HepG2 (cell line): ENCODE measurements around the gene FUT6.

ENCODE experiments used
- CREM ChIP-seq, 2 experiments: sonication (generic) in 1 of 2; formaldehyde crosslinking in 1 of 2; IDR thresholded peaks; 2 replicates each; pipeline versions ENCODE4 v1.4.0 to v1.6.1; 2016 to 2020; ENCODE audit warnings: antibody characterized with exemption in 1 of 2, mild to moderate bottlenecking in 1 of 2, missing genetic modification reagents in 1 of 2
- FOXP1 ChIP-seq, 2 experiments: fragments of 450-650 bp in 1 of 2; IDR thresholded peaks; 2 replicates each; pipeline ENCODE4 v1.6.1; 2017 to 2018; ENCODE audit warnings: antibody characterized with exemption in 1 of 2
- POLR2AphosphoS5 ChIP-seq: IDR thresholded peaks from 2 replicates; pipeline ENCODE4 v1.6.1; 2012; ENCODE audit warnings: low read depth, low read length
- TF ChIP-seq, protein P1 (sequence below): IDR thresholded peaks from 2 replicates; pipeline ENCODE4 v1.6.1; 2012; ENCODE audit warnings: inconsistent platforms
- TF ChIP-seq, protein P2 (sequence below): sonication (generic); formaldehyde crosslinking; IDR thresholded peaks from 2 replicates; pipeline ENCODE4 v1.4.0; 2020; ENCODE audit warnings: missing genetic modification reagents

DNA sequence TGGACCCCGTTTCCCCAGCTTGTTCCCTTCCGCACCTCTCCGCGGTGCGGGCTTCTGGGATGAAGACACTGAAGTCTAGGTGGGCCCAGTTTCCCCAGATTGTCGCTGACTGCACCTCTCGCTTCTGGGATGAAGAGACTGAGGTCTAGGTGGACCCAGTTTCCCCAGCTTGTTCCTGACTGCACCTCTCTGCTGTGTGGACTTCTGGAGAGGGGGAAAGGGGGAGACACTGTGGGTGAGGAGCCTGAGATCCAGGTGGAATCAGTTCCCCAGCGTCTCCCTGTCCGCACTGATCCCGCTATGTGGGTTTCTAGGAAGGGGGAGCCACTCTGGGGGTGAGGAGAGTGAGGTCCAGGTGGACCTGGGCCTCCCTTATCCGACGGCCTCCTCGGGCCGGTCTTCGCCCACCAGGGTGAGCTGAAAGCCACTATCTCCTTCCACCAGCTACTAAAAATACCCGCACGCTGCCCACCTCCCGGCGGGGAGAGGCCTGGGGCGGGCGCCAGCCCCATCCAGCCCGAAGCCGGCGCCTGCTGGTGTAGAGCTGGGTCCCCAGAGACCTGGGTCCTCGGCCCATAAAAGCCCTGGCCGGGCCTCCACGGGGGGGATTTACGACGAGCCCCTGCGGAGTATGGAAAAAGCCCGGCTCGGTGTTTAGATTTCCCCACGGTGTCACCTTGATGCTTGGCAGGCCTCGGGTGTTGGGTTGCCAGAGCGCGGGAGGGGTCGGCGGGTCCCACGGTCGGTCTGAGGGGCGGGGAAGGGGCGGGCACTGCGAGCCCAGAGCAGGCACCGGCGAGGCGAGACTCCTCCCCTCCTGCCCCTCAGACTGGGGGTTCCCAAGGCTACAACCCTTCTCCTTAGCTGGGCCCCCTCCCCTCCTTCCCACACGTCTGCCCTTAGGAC is 10.6 kb downstream of the FUT6 start:
- TF ChIP-seq POLR2AphosphoS5 (no peak; the same call in 1 of the 2 replicates), FOXP1 (IDR thresholded peaks at IDR 0.05) (no peak), FOXP1 (CRISPR knock-in tag; IDR thresholded peaks at IDR 0.05) (no peak), CREM (IDR thresholded peaks at IDR 0.05) (no peak), CREM (CRISPR knock-in tag; IDR thresholded peaks at IDR 0.05) (no peak)
- TF ChIP-seq, protein P1, sequence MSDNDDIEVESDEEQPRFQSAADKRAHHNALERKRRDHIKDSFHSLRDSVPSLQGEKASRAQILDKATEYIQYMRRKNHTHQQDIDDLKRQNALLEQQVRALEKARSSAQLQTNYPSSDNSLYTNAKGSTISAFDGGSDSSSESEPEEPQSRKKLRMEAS: no peak
- TF ChIP-seq, protein P2, sequence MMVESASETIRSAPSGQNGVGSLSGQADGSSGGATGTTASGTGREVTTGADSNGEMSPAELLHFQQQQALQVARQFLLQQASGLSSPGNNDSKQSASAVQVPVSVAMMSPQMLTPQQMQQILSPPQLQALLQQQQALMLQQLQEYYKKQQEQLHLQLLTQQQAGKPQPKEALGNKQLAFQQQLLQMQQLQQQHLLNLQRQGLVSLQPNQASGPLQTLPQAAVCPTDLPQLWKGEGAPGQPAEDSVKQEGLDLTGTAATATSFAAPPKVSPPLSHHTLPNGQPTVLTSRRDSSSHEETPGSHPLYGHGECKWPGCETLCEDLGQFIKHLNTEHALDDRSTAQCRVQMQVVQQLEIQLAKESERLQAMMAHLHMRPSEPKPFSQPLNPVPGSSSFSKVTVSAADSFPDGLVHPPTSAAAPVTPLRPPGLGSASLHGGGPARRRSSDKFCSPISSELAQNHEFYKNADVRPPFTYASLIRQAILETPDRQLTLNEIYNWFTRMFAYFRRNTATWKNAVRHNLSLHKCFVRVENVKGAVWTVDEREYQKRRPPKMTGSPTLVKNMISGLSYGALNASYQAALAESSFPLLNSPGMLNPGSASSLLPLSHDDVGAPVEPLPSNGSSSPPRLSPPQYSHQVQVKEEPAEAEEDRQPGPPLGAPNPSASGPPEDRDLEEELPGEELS (CRISPR knock-in tag): no peak
